Measurements from ENCODE around the gene GRID2IP.

Gene GRID2IP

DNA sequence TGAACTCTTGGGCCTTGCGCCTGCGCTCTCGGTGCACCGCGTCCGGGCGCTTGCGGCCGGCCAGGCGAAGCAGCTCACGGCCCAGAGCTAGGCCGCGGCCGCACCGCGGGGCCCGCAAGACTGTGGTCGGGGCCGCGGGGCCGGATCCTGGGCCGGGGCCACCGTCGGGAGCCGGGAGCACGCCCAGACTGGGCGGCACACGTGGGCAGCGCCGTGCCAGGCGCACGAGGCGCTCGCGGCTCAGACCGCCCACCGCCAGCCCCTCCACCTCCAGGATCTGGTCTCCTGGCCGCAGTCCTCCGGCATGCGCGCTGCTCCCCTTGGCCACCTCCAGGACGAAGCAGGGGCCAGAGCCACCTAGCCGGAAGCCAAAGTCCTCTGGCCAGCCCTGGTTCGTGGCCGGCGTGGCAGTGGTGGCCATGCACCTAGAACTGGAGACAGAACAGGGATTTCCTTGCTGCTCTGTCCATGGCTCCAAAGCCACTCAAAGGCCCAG lies at the start of gene GRID2IP:
GRID2IP (minus strand) TSS at position 446 of the 496 bp plus-strand sequence; CDS start at position 421, 25 bp downstream.
- no peaks in the 10 kb centered on the region for H3K36me3 ChIP-seq (ENCODE audit: low read length)
- TF ChIP-seq, protein P1, sequence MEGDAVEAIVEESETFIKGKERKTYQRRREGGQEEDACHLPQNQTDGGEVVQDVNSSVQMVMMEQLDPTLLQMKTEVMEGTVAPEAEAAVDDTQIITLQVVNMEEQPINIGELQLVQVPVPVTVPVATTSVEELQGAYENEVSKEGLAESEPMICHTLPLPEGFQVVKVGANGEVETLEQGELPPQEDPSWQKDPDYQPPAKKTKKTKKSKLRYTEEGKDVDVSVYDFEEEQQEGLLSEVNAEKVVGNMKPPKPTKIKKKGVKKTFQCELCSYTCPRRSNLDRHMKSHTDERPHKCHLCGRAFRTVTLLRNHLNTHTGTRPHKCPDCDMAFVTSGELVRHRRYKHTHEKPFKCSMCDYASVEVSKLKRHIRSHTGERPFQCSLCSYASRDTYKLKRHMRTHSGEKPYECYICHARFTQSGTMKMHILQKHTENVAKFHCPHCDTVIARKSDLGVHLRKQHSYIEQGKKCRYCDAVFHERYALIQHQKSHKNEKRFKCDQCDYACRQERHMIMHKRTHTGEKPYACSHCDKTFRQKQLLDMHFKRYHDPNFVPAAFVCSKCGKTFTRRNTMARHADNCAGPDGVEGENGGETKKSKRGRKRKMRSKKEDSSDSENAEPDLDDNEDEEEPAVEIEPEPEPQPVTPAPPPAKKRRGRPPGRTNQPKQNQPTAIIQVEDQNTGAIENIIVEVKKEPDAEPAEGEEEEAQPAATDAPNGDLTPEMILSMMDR (IDR thresholded peaks at IDR 0.05; ENCODE audit: insufficient read depth, low read length, poor library complexity, severe bottlenecking) = no peak
- no peak for TF ChIP-seq EZH2phosphoT487 (conservative IDR thresholded peaks at IDR 0.05; ENCODE audit: low read length)
- H3K9ac ChIP-seq (ENCODE audit: low read length) = no peak within 1 kb of the TSS
- H3K9me2 ChIP-seq (replicated peaks; ENCODE audit: insufficient read depth, low read length) = no peaks in the 10 kb centered on the region
- no peaks in the 10 kb centered on the region for H3K9me3 ChIP-seq (ENCODE audit: insufficient read depth, low read length)
- no peaks in the 10 kb centered on the region for H3K79me2 ChIP-seq (ENCODE audit: insufficient read depth, low read length)
- no peak within 1 kb of the TSS for H2AFZ ChIP-seq (ENCODE audit: low read depth, low read length, severe bottlenecking)
- H3K4me2 ChIP-seq (ENCODE audit: low read depth, low read length, poor library complexity, severe bottlenecking) = no peak within 1 kb of the TSS
- H3K4me3 ChIP-seq (ENCODE audit: insufficient read depth, low read length, poor library complexity, severe bottlenecking) = no peak within 1 kb of the TSS
- no peaks in the 10 kb centered on the region for H3F3A ChIP-seq (ENCODE audit: insufficient read depth)
- no peak within 1 kb of the TSS for H3K27ac ChIP-seq (ENCODE audit: low read depth, low read length)
- no peaks in the 10 kb centered on the region for H4K20me1 ChIP-seq (ENCODE audit: low read depth, low read length)
- no peaks in the 10 kb centered on the region for H3K27me3 ChIP-seq (ENCODE audit: low read length)

DNA sequence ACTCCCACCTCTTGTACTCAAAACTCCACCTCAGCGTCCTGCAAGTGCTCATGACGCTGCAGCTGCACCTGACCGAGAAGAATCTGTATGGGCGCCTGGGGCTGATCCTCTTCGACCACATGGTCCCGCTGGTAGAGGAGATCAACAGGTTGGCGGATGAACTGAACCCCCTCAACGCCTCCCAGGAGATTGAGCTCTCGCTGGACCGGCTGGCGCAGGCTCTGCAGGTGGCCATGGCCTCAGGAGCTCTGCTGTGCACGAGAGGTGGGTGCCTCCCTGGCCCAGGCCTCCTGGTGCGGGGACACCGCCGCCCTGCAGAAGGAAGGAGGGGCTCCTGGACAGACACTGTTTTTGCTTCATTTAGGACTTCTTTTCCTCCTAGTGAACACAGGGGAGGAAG lies 48.8 kb upstream of the GRID2IP start:
- Histone ChIP-seq H3K36me3 (ENCODE audit: low read length) (no peaks in the 10 kb centered on the region; the same call in 1 of the 2 replicates), H3K4me3 (ENCODE audit: insufficient read depth, low read length, poor library complexity, severe bottlenecking) (no peak overlapping the region), H3K4me2 (ENCODE audit: low read depth, low read length, poor library complexity, severe bottlenecking) (no peak overlapping the region), H2AFZ (ENCODE audit: low read depth, low read length, severe bottlenecking) (no peak overlapping the region), H3K9me2 (replicated peaks; ENCODE audit: insufficient read depth, low read length) (no peaks in the 10 kb centered on the region), H4K20me1 (ENCODE audit: low read depth, low read length) (no peaks in the 10 kb centered on the region), H3K9me3 (ENCODE audit: insufficient read depth, low read length) (no peaks in the 10 kb centered on the region), H3K79me2 (ENCODE audit: insufficient read depth, low read length) (no peaks in the 10 kb centered on the region), H3K27ac (ENCODE audit: low read depth, low read length) (no peak overlapping the region), H3K9ac (ENCODE audit: low read length) (no peak overlapping the region), H3K27me3 (ENCODE audit: low read length) (no peaks in the 10 kb centered on the region), H3F3A (ENCODE audit: insufficient read depth) (no peaks in the 10 kb centered on the region)
- TF ChIP-seq, protein P1 (IDR thresholded peaks at IDR 0.05; ENCODE audit: insufficient read depth, low read length, poor library complexity, severe bottlenecking) = no peak
- TF ChIP-seq EZH2phosphoT487 (conservative IDR thresholded peaks at IDR 0.05; ENCODE audit: low read length) = no peak

DNA sequence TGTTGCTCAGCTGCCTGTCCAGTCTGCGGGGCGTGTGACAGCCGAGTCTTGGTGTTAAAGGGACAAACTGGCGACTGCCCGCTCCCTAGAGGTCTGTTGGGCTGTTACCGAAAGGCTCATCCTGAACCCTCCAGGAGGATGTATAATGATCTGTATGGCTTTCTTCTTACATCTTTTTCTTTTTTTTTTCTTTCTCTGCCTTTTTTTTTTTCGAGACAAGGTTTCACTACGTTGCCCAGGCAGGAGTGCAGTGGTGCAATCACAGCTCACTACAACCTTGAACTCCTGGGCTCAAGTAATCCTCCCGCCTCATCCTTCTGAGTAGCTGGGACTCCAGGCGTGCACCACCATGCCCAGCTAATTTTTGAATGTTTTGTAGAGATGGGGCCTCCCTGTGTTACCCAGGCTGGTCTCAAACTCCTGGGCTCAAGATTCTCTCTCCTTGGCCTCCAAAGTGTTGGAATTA lies 39.4 kb upstream of the GRID2IP start:
- peak overlapping the region; percentile 78 for H3K27ac ChIP-seq (ENCODE audit: low read depth, low read length)
- peaks cover 6% of the 10 kb centered on the region; the same call in 1 of the 2 replicates for H3K36me3 ChIP-seq (ENCODE audit: low read length)
- no peaks in the 10 kb centered on the region for H3K27me3 ChIP-seq (ENCODE audit: low read length)
- peak overlapping the region; percentile 71 for H2AFZ ChIP-seq (ENCODE audit: low read depth, low read length, severe bottlenecking)
- H3K9me3 ChIP-seq (ENCODE audit: insufficient read depth, low read length) = no peaks in the 10 kb centered on the region
- 0 out of 2 replicates have a peak, but pooled peaks cover 5% of the 10 kb centered on the region for H3F3A ChIP-seq (ENCODE audit: insufficient read depth)
- H3K4me2 ChIP-seq (ENCODE audit: low read depth, low read length, poor library complexity, severe bottlenecking) = peak overlapping the region; percentile 79
- H3K9me2 ChIP-seq (replicated peaks; ENCODE audit: insufficient read depth, low read length) = no peaks in the 10 kb centered on the region
- H3K9ac ChIP-seq (ENCODE audit: low read length) = peak overlapping the region; percentile 83
- peaks cover 17% of the 10 kb centered on the region for H3K79me2 ChIP-seq (ENCODE audit: insufficient read depth, low read length)
- TF ChIP-seq, protein P1 (IDR thresholded peaks at IDR 0.05; ENCODE audit: insufficient read depth, low read length, poor library complexity, severe bottlenecking) = no peak
- TF ChIP-seq EZH2phosphoT487 (conservative IDR thresholded peaks at IDR 0.05; ENCODE audit: low read length) = no peak
- peak overlapping the region; percentile 95 for H3K4me3 ChIP-seq (ENCODE audit: insufficient read depth, low read length, poor library complexity, severe bottlenecking)
- no peaks in the 10 kb centered on the region for H4K20me1 ChIP-seq (ENCODE audit: low read depth, low read length)

Measured in SU-DHL-6 (cell line).